ENCODE results near the gene KIF3A. TPM values are rescaled to one million over a fixed set of nuclear protein-coding genes. Genes with fewer than 3 reads are reported as not detected.

The KIF3A gene
- polyA plus RNA-seq (ENCODE audit: insufficient read length) = 40.0 TPM
- long read RNA-seq, donor 1, partial matches to known transcripts = 0 of 1 reads
- long read RNA-seq, donor 1, other reads (novel, unspliced or antisense) = 0 of 1 reads
- long read RNA-seq, donor 2, partial matches to known transcripts = 0 of 1 reads
- long read RNA-seq, donor 2, other reads (novel, unspliced or antisense) = 0 of 1 reads
- long read RNA-seq, donor 3, full-length matches to known transcripts = 1 of 1 reads
- long read RNA-seq, donor 3, partial matches to known transcripts = 0 of 1 reads
- long read RNA-seq, donor 3, other reads (novel, unspliced or antisense) = 0 of 1 reads
- long read RNA-seq, donor 4 = 0 reads
- long read RNA-seq, donor 5 = 0 reads
- long read RNA-seq, donor 6, partial matches to known transcripts = 0 of 1 reads
- long read RNA-seq, donor 6, other reads (novel, unspliced or antisense) = 0 of 1 reads
- long read RNA-seq, donor 7 = 0 reads
- long read RNA-seq, donor 8 = 0 reads

- peak; percentile 92 for DNase-seq
Observed at GRCh38 chr5:132736853-132737833, at the start of gene KIF3A. TSS of gene KIF3A (minus strand) at chr5:132737546. CDS start at chr5:132737419, 127 bp downstream.

- no peak for DNase-seq
Observed at GRCh38 chr5:132787076-132787475, 49.7 kb upstream of the KIF3A start.

DNA sequence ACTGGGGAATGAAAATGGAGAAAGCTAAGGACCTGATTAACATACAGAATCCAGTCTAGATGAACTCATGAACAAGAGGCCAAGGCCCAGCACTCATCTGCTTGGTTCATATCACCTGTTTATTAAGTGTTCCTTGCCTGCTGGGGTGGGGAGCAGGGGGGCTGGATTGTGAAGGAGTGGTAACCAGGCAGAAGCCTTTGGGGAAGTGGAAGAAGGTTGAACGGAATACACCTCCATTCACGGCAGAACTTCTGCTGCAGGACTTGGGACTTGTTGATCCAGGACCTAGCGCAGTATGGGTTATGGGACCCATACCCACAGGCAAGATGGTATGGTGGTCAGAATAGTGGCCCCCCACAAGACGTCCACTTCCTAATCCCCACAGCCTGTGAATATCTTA lies 48.5 kb upstream of the KIF3A start:
- DNase-seq = no peak

DNA sequence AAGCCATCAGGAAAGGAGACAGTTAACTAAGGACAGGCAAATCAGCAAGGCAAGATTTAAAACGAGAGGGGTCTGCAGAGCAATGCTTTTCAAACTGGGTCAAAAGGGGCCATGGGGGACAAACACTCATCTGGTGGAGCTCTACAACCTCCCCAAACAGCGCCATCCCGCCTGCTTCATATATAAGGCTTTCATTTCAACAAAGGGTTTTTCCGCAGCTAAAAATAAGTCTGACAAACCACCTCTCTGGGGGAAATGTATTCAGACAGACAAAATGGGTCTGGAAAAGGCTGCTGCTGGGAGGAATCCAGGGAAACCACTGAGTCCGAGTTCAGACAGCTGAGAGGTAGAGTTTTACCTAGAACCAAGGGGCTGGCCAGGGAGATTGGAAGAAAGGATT lies 48.0 kb upstream of the KIF3A start:
- no peak for DNase-seq

- no peak for DNase-seq
Observed at GRCh38 chr5:132782101-132782500, 44.8 kb upstream of the KIF3A start.

DNA sequence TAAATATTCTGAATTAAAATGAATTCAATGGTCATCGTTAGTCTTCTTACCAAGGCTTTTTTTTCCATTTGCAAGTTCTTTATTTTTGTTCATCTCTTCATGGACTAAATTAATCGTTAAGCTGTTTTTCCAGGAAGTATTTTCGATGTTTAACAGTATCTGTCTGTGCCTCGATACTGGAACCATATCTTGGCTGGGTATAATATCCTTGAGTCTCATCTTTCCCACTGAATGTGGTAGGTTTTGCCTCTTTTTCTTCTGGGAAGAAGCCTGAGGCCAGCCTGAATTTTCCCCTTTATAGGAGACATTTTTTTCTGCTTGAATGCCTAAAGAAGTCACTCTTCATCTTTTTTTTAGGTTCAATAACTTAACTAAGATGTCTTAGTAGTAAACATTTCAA lies 43.7 kb upstream of the KIF3A start:
- no peak for DNase-seq

GRCh38 chr5:132780577-132780976 lies 43.2 kb upstream of the KIF3A start:
- no peak for DNase-seq

DNA sequence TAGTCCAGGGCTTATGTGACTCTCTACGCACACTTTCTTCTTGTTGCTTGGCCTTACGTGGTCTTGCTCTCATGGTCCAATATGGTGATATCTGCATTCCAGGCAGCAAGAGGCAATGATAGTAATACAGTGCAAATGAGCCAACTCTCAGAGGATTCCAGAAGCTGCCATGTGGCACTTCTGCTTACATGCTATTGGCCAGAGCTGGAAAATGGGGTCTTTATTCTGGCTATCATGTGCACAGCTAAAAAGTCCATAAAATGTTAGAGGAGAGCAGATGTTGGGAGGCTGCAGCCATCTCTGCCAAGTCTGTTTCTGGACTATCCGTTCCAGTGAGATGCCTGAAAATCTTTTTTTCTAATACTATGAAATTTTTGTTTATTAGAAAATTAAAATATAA lies 42.6 kb upstream of the KIF3A start:
- DNase-seq = no peak

DNA sequence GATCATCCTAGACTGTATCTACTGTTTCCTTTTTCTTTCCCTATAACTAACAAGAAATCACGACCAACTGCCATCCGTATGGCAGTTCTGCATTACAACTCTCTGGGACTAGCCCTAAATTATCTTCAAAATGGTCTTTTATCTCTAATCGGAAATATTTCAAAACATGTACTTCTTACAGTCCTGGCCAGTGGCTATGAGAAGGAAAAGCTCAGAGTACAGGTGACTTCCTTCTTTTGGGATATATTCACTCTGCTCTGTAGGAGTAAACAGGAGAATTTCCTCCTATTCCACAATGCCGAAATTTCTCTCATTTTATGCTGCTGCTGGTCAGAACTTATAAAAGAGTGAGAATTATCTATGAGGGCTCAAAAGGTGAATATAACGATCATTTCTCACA lies 41.5 kb upstream of the KIF3A start:
- DNase-seq = no peak

DNA sequence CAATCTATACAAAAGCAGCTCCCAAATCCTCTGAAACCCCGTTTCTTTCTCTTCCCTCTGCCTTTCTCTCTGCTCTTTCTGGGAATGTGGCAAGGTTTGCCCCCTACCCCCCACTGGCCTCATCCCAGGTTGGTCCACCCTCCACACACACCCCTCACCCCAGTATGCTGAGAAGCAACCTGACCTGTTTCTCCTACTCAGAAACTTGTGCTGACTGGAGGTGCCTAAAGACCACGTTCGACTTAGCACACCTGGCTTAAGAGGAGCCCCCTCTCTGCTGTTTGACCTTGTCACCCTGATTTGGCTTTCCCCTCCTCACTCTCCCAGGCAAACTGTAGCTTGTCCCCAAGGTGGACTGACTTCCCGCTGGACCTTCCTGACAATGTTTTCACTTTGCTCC lies 40.8 kb upstream of the KIF3A start:
- no peak for DNase-seq

DNA sequence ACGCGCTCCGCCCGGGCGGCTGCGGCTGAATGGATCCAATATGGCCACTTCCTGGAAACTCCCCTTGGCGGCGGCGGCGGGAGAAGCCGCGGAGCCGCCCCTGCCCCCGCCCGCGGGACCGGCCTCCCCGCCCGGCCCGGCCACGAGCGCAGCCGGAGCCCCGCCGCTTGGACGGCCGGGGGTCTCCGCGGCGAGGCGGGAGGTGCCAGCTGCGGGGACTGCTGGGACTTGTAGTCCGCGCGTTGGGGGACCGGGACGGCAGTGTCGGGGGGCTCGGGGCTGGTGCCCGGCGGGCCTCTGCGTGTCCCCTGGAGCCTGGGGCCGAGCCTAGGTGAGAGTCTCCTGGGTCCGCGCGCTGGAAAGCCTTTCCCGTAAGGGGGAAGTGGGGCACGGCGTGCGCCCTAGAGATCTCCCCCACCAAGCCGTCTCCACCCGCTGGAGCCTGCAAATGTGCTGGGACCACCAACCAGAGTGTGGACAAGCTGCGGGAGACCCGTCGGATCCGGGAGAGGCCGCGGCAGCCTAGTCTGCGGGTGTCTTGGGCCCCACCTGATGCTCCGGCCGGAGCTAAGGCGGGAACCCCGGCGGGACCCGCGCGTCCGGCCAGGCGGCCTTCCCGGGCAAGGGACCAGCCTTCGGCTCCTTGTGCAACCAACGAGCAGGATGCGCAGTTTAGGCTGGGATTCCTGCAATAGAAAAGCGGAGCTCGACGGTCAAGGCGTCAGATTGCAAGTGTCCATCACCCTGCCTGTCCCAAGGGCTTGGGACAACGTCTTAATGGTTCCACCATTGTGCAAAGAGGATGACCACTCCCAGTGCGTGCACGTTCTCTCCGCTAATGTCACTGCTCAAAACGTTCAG lies 40.1 kb upstream of the KIF3A start, which contains the start of gene SEPTIN8:
SEPTIN8 (minus strand) TSS at position 31 of the 861 bp plus-strand sequence. CDS start 102 bp downstream, outside the sequence.
- no peak for DNase-seq

DNA sequence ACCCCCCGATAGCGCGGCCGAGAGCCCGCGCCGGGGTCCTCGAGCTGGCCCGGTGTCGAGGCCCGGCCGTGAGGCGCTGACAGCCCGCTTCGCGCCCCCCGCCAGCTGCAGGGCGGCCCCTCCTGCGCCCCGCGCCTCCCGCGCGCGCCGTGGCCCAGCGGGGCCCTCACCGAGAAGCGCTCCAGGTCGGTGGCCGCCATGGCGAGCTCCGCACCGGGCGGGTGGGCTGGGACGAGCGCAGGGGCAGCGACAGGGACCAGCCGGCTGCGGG lies 39.5 kb upstream of the KIF3A start:
- no peak for DNase-seq

- DNase-seq = no peak
Observed at GRCh38 chr5:132776131-132776937, 39.0 kb upstream of the KIF3A start.

- no peak for DNase-seq
Observed at GRCh38 chr5:132775476-132775961, 38.2 kb upstream of the KIF3A start.

- DNase-seq = no peak
Observed at GRCh38 chr5:132774896-132775295, 37.5 kb upstream of the KIF3A start.

DNA sequence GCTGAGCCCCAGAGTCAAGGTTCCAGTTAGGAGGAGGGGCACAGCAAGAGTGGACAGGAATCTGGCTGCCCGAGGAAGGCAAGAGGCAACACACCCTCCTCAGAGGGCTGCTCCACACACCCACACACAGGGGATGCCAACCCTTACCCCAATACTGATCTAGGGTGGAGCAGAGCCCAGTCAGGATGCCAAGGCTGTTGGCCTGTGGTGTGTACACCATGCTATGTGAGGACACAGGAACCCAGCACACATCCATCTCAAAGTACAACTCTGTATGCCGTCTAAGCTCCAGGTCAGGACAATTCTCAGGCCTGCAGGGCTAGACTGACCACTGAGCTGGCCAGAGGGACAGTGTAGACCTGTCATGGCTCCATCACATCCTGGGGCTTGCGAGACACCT lies 37.1 kb upstream of the KIF3A start:
- DNase-seq = no peak

- DNase-seq = no peak
Observed at GRCh38 chr5:132773601-132774355, 36.4 kb upstream of the KIF3A start.

DNA sequence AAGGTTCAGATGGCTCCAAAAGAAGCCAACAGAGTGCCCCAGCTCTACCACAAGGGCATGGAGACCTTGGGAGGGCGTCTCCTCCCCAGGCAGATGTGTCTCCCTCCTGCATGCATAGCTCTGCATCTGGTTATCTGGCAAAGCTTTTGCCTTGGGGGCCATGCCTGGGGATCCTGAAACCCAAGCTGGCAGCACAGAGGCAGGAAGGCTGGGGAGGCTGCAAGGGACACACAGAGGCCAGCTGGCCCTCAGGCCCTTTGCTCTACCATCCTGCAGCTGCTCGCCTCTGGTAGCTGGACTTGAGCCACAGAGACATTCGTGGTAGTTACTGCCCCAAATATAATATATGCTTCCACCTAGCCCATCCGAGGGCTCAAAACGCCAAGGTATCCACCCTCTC lies 35.8 kb upstream of the KIF3A start:
- no peak for DNase-seq

DNA sequence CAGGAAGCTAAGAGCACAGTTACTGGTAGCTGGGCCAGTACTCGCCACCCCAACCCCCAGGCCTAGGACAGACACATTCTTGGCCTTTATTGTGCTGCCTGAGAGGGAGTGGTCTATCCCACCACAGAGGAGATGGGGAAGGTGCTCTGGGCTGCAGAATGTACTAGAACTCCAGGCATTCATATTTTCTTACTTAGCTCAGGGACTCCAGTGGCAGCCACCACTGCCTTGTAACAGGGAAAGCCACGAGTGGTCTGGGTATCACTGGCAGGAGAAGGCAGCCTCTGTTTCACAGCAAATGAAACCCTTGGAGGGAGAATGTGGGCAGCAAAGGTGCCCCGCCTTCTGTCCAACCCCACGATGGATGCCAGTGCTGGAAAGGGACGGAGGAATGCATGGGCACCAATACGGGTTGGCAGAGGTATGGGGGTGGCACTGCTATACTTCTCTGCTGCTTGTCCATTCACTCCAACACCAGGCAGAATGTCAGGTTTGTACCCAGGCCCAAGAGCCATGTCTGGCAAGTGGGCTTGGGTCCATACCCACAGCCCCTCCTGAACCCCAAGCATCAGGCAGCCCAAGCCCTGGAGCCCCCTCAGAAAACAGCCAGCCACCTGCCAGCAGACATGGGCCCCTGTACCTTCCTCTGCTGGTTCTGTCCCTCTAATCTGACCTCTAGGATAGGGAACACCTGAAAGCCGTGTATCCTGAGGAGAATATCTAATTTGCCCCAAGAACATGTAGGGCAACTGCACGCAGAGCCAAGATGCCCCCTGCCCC lies 35.1 kb upstream of the KIF3A start:
- DNase-seq = no peak

Measured in left kidney (tissue), 8 donors.